ENCODE results near the gene SPR.
"Not testable (repeated sequence)": the region's sequence is repeated elsewhere in the genome, so short reads cannot be mapped to it uniquely, and the experiment has no call there.

The SPR gene

GRCh38 chr2:72888438-72889202 lies 1.4 kb downstream of the SPR start:
- no peak for DNase-seq (ENCODE audit: low spot score)

GRCh38 chr2:72889991-72890390 lies 2.8 kb downstream of the SPR start:
- no peak for DNase-seq (ENCODE audit: low spot score)

GRCh38 chr2:72891091-72891818 lies 4.0 kb downstream of the SPR start:
- DNase-seq (ENCODE audit: low spot score): no peak

GRCh38 chr2:72892506-72893173 lies 5.4 kb downstream of the SPR start:
- DNase-seq (ENCODE audit: low spot score): peak; percentile 84

GRCh38 chr2:72893594-72894319 lies 6.5 kb downstream of the SPR start:
- peak; percentile 79 for DNase-seq (ENCODE audit: low spot score)

- peak; percentile 89 for DNase-seq (ENCODE audit: low spot score)
Measured at GRCh38 chr2:72894514-72894913, 7.3 kb downstream of the SPR start.

GRCh38 chr2:72895154-72895553 lies 7.9 kb downstream of the SPR start:
- peak; percentile 28 for DNase-seq (ENCODE audit: low spot score)

- peak; percentile 85 for DNase-seq (ENCODE audit: low spot score)
Measured at GRCh38 chr2:72895759-72896281, 8.6 kb downstream of the SPR start.

GRCh38 chr2:72896446-72896845 lies 9.2 kb downstream of the SPR start:
- DNase-seq (ENCODE audit: low spot score): peak; percentile 78

GRCh38 chr2:72897785-72898584 lies 10.8 kb downstream of the SPR start:
- DNase-seq (ENCODE audit: low spot score): no peak

- DNase-seq (ENCODE audit: low spot score): no peak
Measured at GRCh38 chr2:72898585-72898906, 11.3 kb downstream of the SPR start.

- no peak for DNase-seq (ENCODE audit: low spot score)
Measured at GRCh38 chr2:72900191-72900825, 13.1 kb downstream of the SPR start.

- no peak for DNase-seq (ENCODE audit: low spot score)
Measured at GRCh38 chr2:72901426-72901825, 14.2 kb downstream of the SPR start.

GRCh38 chr2:72907369-72907768 lies 20.2 kb downstream of the SPR start:
- not testable (repeated sequence) for DNase-seq (ENCODE audit: low spot score)

GRCh38 chr2:72908741-72909140 lies 21.5 kb downstream of the SPR start:
- no peak for DNase-seq (ENCODE audit: low spot score)

- peak; percentile 88 for DNase-seq (ENCODE audit: low spot score)
Measured at GRCh38 chr2:72911256-72911655, 24.0 kb downstream of the SPR start.

GRCh38 chr2:72913486-72914205 lies 26.4 kb downstream of the SPR start:
- peak; percentile 18 for DNase-seq (ENCODE audit: low spot score)

GRCh38 chr2:72914206-72914559 lies 27.0 kb downstream of the SPR start:
- no peak for DNase-seq (ENCODE audit: low spot score)

GRCh38 chr2:72914589-72915319 lies 27.5 kb downstream of the SPR start:
- peak; percentile 21 for DNase-seq (ENCODE audit: low spot score)
